Liver (tissue), 9 donors: ENCODE results near the gene DNPH1. TPM values are rescaled to one million over a fixed set of nuclear protein-coding genes. Genes with fewer than 3 reads are reported as not detected.

Source experiments
- DNase-seq: peaks from one replicate; pipeline ENCODE4 v3.0.0-alpha.2; 2017; ENCODE audit warnings: low spot score
- H3K27ac ChIP-seq, 2 donors: one replicate each; pipeline ENCODE4 v1.7.0; 2013; ENCODE audit warnings: inconsistent platforms in 2 of 2, low read length in 2 of 2, control low read depth in 1 of 2, low read depth in 1 of 2, mild to moderate bottlenecking in 1 of 2
- H3K27me3 ChIP-seq, 4 donors: one replicate each; pipeline versions ENCODE4 v1.6.1 to v1.7.0; 2013; ENCODE audit warnings: low read length in 3 of 4, inconsistent platforms in 1 of 4, mild to moderate bottlenecking in 1 of 4, moderate library complexity in 1 of 4; ENCODE audit not compliant: control insufficient read depth in 4 of 4, insufficient read depth in 4 of 4
- H3K36me3 ChIP-seq, 4 donors: one replicate each; pipeline versions ENCODE4 v1.6.1 to v1.7.0; 2013; ENCODE audit warnings: low read length in 3 of 4, mild to moderate bottlenecking in 3 of 4, low read depth in 1 of 4, moderate library complexity in 1 of 4; ENCODE audit not compliant: control insufficient read depth in 4 of 4, insufficient read depth in 3 of 4
- H3K4me1 ChIP-seq, 4 donors: one replicate each; pipeline versions ENCODE4 v1.6.1 to v1.7.0; 2013; ENCODE audit warnings: low read length in 3 of 4, mild to moderate bottlenecking in 3 of 4, moderate library complexity in 1 of 4; ENCODE audit not compliant: control insufficient read depth in 4 of 4, insufficient read depth in 4 of 4
- H3K4me3 ChIP-seq, 3 donors: one replicate each; pipeline versions ENCODE4 v1.6.1 to v1.7.0; 2013; ENCODE audit warnings: low read length in 3 of 3, control low read depth in 1 of 3, low read depth in 1 of 3, mild to moderate bottlenecking in 1 of 3
- H3K9ac ChIP-seq, 2 donors: one replicate each; pipeline ENCODE4 v1.7.0; 2013; ENCODE audit warnings: low read length in 2 of 2, mild to moderate bottlenecking in 2 of 2, moderate library complexity in 2 of 2, control low read depth in 1 of 2, low read depth in 1 of 2
- H3K9me3 ChIP-seq, 4 donors: one replicate each; pipeline versions ENCODE4 v1.6.1 to v1.7.0; 2013; ENCODE audit warnings: low read length in 3 of 4; ENCODE audit not compliant: control insufficient read depth in 4 of 4
- EGR1 ChIP-seq, 2 donors: IDR thresholded peaks; 2 replicates each; pipeline ENCODE4 v1.6.1; 2016 to 2018; ENCODE audit warnings: antibody characterized with exemption in 2 of 2, low read depth in 2 of 2
- FOXA1 ChIP-seq: IDR thresholded peaks from 2 replicates; pipeline ENCODE4 v1.6.1; 2016; ENCODE audit warnings: antibody characterized with exemption
- GABPA ChIP-seq, 2 donors: IDR thresholded peaks in 1 of 2; conservative IDR thresholded peaks in 1 of 2; 2 replicates each; pipeline ENCODE4 v1.6.1; 2016; ENCODE audit warnings: antibody characterized with exemption in 2 of 2, mild to moderate bottlenecking in 1 of 2, moderate library complexity in 1 of 2
- JUND ChIP-seq, 2 donors: IDR thresholded peaks; 2 replicates each; pipeline ENCODE4 v1.6.1; 2016; ENCODE audit warnings: antibody characterized with exemption in 2 of 2
- NR2F2 ChIP-seq: IDR thresholded peaks from 2 replicates; pipeline ENCODE4 v1.6.1; 2016; ENCODE audit warnings: antibody characterized with exemption
- RAD21 ChIP-seq, 2 donors: IDR thresholded peaks; 2 replicates each; pipeline ENCODE4 v1.6.1; 2016; ENCODE audit warnings: antibody characterized with exemption in 2 of 2, mild to moderate bottlenecking in 2 of 2
- RXRA ChIP-seq, 2 donors: IDR thresholded peaks; 2 replicates each; pipeline ENCODE4 v1.6.1; 2017 to 2018; ENCODE audit warnings: antibody characterized with exemption in 2 of 2, mild to moderate bottlenecking in 1 of 2
- TAF1 ChIP-seq: conservative IDR thresholded peaks from 2 replicates; pipeline ENCODE4 v1.6.1; 2016; ENCODE audit warnings: antibody characterized with exemption, mild to moderate bottlenecking
- YY1 ChIP-seq: IDR thresholded peaks from 2 replicates; pipeline ENCODE4 v1.6.1; 2016; ENCODE audit warnings: antibody characterized with exemption, mild to moderate bottlenecking
- WGBS: extraction: QIAGEN DNeasy Blood & Tissue Kit; methylation state at CpG from one replicate; pipeline ENCODE4 v1.1.7; 2013; 5-methylcytosine and 5-hydroxymethylcytosine counted together
- polyA plus RNA-seq, 2 donors: library from polyadenylated mRNA; stranded (reverse) in 1 of 2; unstranded in 1 of 2; fragments of 200-250 nt in 1 of 2; fragments of >200 nt in 1 of 2; fragmentation: Nextera tagmentation in 1 of 2; extraction: Ambion mirVana in 1 of 2; gene quantifications; one replicate each; pipeline versions ENCODE4 v1.2.1 to v1.2.3, GENCODE V29; 2013 to 2015
- total RNA-seq, 2 donors: library from RNA; depleted of rRNA; stranded (reverse); fragments of >200 nt; gene quantifications; one replicate each; pipeline ENCODE4 v1.2.3, GENCODE V29; 2014
- TF ChIP-seq, protein P1 (sequence below): IDR thresholded peaks from 2 replicates; pipeline ENCODE4 v1.6.1; 2016; ENCODE audit warnings: antibody characterized with exemption
- TF ChIP-seq, protein P2 (sequence below): IDR thresholded peaks from 2 replicates; pipeline ENCODE4 v1.6.1; 2016; ENCODE audit warnings: antibody characterized with exemption
- TF ChIP-seq, protein P3 (sequence below): fragments of 150-350 bp; IDR thresholded peaks from 2 replicates; pipeline ENCODE4 v1.5.1; 2017; ENCODE audit warnings: improper control_type of control experiment, low read depth, low read length; ENCODE audit not compliant: missing input control
- donor health status: healthy.
- donor health status: healthy.
- donor health status: healthy.
- donor health status: healthy.
- donor health status: healthy.

Gene DNPH1
- total and polyA plus RNA-seq, 4 donors, result 53.2 to 195 (median 103) TPM

DNA sequence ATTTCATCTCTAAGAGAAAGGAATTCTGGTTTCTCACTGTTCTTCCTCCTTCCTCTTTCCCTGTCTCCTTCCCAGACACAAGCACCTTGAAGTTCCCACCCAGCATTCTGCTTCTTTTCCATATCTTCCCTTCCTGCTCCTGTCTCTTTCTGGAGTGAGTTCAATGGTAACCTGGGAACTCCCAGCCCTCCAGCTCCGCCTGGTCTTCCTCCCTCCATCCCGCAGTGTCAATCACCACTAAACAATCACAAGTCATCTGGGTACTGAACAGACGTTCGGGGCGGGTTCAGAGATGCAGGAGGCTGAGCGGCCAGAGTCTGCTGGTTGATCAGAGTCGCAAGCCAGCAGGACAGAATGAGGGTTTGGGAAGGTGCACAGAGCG lies 21.7 kb upstream of the DNPH1 start:
- Histone ChIP-seq H3K27me3 (no peaks in the 10 kb centered on the region), H3K36me3 (no peaks in the 10 kb centered on the region), H3K9me3 (no peaks in the 10 kb centered on the region), H3K4me1 (peaks cover 2 to 12% (median 9%) of the 10 kb centered on the region in 4 donors), H3K4me3 (no peak overlapping the region), H3K9ac (no peak overlapping the region), H3K27ac (no peak overlapping the region)
- 12% methylated on average over 8 of the region's 8 CpGs for WGBS
- TF ChIP-seq TAF1, result no peak
- no peak for TF ChIP-seq NR2F2
- TF ChIP-seq GABPA (IDR thresholded peaks at IDR 0.05 in 1 of 2, conservative IDR thresholded peaks at IDR 0.05 in 1 of 2), result no peak
- no peak for TF ChIP-seq RAD21 (IDR thresholded peaks at IDR 0.05)
- no peak for TF ChIP-seq EGR1 (IDR thresholded peaks at IDR 0.05; ENCODE audit: low read depth in 2 of 2)
- TF ChIP-seq, protein P1, sequence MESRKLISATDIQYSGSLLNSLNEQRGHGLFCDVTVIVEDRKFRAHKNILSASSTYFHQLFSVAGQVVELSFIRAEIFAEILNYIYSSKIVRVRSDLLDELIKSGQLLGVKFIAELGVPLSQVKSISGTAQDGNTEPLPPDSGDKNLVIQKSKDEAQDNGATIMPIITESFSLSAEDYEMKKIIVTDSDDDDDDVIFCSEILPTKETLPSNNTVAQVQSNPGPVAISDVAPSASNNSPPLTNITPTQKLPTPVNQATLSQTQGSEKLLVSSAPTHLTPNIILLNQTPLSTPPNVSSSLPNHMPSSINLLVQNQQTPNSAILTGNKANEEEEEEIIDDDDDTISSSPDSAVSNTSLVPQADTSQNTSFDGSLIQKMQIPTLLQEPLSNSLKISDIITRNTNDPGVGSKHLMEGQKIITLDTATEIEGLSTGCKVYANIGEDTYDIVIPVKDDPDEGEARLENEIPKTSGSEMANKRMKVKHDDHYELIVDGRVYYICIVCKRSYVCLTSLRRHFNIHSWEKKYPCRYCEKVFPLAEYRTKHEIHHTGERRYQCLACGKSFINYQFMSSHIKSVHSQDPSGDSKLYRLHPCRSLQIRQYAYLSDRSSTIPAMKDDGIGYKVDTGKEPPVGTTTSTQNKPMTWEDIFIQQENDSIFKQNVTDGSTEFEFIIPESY, result no peak
- no peak for TF ChIP-seq FOXA1
- DNase-seq, result no peak

DNA sequence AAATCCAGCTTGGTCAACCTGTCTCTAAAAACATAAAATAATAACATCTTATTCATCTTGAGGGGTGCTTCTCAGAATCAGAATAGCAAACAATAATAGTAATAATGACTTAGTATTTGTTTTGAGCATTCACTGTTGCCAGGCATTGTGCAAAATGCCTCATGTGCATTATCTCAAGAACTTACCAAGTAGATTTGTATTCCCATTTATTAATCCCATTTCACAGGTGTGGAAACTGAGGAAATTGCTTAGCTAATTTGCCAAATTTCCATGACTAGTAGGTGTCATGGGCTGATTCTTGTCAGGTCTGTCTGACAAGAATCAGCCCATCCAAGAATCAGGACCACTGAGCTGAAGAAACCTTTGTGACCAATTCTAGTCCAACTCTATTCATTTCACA lies 19.5 kb upstream of the DNPH1 start:
- H3K9me3 ChIP-seq, result no peaks in the 10 kb centered on the region
- peaks cover 2 to 12% (median 9%) of the 10 kb centered on the region in 4 donors for H3K4me1 ChIP-seq
- DNase-seq, result no peak
- no peak overlapping the region for H3K27ac ChIP-seq
- no peak overlapping the region for H3K4me3 ChIP-seq
- peaks cover 0 to 7% (median 0%) of the 10 kb centered on the region in 4 donors for H3K27me3 ChIP-seq
- TF ChIP-seq EGR1 (IDR thresholded peaks at IDR 0.05; ENCODE audit: low read depth in 2 of 2) (no peak), GABPA (IDR thresholded peaks at IDR 0.05 in 1 of 2, conservative IDR thresholded peaks at IDR 0.05 in 1 of 2) (no peak), YY1 (no peak)
- TF ChIP-seq, protein P1, result no peak
- TF ChIP-seq, protein P2, sequence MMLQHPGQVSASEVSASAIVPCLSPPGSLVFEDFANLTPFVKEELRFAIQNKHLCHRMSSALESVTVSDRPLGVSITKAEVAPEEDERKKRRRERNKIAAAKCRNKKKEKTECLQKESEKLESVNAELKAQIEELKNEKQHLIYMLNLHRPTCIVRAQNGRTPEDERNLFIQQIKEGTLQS, result no peak
- TF ChIP-seq, protein P3, sequence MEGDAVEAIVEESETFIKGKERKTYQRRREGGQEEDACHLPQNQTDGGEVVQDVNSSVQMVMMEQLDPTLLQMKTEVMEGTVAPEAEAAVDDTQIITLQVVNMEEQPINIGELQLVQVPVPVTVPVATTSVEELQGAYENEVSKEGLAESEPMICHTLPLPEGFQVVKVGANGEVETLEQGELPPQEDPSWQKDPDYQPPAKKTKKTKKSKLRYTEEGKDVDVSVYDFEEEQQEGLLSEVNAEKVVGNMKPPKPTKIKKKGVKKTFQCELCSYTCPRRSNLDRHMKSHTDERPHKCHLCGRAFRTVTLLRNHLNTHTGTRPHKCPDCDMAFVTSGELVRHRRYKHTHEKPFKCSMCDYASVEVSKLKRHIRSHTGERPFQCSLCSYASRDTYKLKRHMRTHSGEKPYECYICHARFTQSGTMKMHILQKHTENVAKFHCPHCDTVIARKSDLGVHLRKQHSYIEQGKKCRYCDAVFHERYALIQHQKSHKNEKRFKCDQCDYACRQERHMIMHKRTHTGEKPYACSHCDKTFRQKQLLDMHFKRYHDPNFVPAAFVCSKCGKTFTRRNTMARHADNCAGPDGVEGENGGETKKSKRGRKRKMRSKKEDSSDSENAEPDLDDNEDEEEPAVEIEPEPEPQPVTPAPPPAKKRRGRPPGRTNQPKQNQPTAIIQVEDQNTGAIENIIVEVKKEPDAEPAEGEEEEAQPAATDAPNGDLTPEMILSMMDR, result no peak
- no peak overlapping the region for H3K9ac ChIP-seq
- no peaks in the 10 kb centered on the region for H3K36me3 ChIP-seq

DNA sequence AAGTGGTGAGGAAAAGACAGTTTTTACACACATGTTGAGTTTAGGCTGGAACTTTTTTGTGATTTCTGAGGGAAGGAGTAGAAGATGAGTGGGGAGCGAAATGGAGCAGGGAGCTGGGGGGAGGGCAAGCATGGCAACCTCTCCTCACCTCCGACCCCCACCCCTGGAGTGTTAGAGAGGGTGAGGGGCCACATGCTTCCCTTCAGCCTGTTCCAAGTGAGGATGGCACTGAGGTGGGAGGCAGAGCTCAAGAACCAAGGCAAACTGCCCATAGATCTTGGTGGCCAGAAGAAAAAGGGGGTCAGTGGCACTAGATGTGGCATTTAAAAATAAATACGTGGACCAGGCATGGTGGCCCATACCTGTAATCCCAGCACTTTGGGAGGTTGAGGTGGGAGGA lies 18.8 kb upstream of the DNPH1 start:
- no peak for DNase-seq
- no peak overlapping the region for H3K9ac ChIP-seq
- peaks cover 2 to 12% (median 9%) of the 10 kb centered on the region in 4 donors for H3K4me1 ChIP-seq
- H3K36me3 ChIP-seq, result no peaks in the 10 kb centered on the region
- no peak overlapping the region for H3K4me3 ChIP-seq
- no peak overlapping the region for H3K27ac ChIP-seq
- 79% methylated on average over 3 of the region's 3 CpGs for WGBS
- TF ChIP-seq, protein P2, result no peak
- TF ChIP-seq FOXA1 (no peak), JUND (IDR thresholded peaks at IDR 0.05) (no peak), NR2F2 (no peak), RXRA (IDR thresholded peaks at IDR 0.05) (no peak), YY1 (no peak), RAD21 (IDR thresholded peaks at IDR 0.05) (no peak)
- TF ChIP-seq, protein P1, result no peak
- peaks cover 0 to 9% (median 1%) of the 10 kb centered on the region in 4 donors for H3K27me3 ChIP-seq
- no peaks in the 10 kb centered on the region for H3K9me3 ChIP-seq
